Stimulated activated CD8-positive, alpha-beta memory T cell treated with anti-CD3 and anti-CD28 coated beads, Interleukin-2, amount 100 ng/mL, for 1 hour (primary cell): ENCODE measurements around the gene EVX2.
A peak's percentile ranks its signal among the peaks of the same experiment; 100 is the strongest.

Experiments used
- DNase-seq, 2 donors: peaks; one replicate each; pipeline ENCODE4 v3.0.0-alpha.2; 2020; ENCODE audit warnings: low read depth in 2 of 2

Gene EVX2

GRCh38 chr2:176083796-176084261 lies at the start of gene EVX2:
Gene EVX2, minus strand, starts transcription at chr2:176083962. Its CDS starts 186 bp downstream, at chr2:176083776.
- DNase-seq = no peak

GRCh38 chr2:176133389-176133788 lies 49.6 kb upstream of the EVX2 start:
- DNase-seq = no peak

- no peak for DNase-seq
Measured at GRCh38 chr2:176132205-176133171, 48.7 kb upstream of the EVX2 start.

GRCh38 chr2:176131848-176132158 lies 48.0 kb upstream of the EVX2 start:
- DNase-seq = no peak

- no peak for DNase-seq
Measured at GRCh38 chr2:176130957-176131847, 47.4 kb upstream of the EVX2 start.

DNA sequence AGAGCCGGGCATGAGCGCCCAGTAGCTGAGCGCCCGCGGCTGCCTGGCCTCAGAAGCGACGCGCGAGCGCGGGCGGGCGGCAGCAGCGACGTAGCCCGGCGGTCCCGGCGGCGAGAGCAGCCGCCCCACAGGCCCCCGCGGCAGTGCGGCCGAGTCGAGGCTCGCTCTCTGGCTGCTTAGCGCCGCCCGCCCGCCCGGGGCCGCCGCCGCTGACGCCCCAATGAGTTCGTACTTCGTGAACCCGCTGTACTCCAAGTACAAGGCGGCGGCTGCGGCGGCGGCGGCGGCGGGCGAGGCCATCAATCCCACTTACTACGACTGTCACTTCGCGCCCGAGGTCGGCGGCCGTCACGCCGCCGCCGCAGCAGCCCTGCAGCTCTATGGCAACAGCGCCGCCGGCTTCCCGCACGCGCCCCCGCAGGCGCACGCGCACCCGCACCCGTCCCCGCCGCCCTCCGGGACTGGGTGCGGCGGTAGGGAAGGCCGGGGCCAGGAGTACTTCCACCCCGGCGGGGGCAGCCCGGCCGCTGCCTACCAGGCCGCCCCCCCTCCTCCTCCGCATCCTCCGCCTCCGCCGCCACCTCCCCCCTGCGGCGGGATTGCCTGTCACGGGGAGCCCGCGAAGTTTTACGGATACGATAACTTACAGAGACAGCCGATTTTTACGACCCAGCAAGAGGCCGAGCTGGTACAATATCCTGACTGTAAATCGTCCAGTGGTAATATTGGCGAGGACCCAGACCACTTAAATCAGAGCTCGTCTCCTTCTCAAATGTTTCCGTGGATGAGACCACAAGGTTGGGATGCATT lies 46.6 kb upstream of the EVX2 start:
- DNase-seq = no peak

DNA sequence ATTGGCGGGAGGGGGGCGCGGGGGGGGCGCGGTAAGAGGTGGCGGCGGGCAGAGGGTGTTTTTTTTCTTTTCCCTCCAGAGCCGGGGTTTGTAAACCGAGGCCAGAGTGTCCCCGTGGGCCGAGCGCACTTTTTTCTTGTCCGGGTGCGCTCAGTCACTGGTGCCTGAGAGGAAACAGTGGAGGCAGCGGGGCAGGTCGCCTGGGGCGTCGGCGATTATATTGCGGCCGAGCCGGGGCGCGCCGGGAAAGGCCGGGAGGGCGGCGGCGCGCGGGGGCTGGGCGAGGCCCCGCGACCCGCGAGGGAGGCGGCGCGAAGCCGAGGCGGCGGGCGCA lies 46.0 kb upstream of the EVX2 start:
- no peak for DNase-seq

GRCh38 chr2:176128982-176129796 lies 45.4 kb upstream of the EVX2 start, which contains the start of gene HOXD8:
Gene HOXD8, plus strand, starts transcription at chr2:176129705. Its CDS starts 662 bp downstream, at chr2:176130367.
- no peak for DNase-seq

DNA sequence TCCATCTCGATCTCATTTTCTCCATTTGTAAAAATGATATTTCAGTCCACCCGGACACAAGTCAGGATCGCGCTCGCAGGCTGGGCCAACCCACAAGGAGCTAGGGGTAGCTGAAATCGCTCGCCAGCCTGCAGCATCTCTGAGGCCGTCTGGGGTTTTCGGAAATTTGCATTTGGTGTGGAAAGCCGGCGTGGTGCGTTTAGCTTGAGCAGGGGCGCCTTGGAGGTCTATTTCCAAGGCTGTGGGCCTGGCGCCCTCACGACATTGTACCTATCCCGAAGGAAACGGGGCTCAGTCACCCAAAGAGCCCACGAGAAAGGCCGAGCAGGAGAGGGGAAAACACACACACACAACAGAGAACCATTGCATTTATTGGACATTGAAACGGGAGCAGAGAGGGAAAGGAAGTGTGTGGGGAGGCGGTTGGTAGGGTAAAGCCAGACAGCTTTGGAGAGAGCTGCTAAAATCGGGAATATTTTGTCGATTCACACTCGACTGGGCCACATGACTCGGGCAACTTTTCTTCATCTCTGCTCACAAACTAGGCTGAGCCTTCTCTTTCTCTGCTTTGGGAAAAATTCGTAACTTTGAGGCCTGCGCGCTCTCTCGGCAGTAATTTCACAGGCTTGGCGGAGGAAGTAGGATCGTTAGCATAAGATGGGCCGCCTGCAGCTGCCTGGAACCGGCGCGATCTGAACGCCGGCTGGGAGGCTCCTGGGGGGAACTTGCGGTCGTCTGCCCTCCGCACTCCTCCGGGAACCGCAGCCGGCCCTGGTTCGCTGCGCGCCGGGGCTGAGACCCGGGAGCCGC lies 44.6 kb upstream of the EVX2 start:
- DNase-seq = no peak

DNA sequence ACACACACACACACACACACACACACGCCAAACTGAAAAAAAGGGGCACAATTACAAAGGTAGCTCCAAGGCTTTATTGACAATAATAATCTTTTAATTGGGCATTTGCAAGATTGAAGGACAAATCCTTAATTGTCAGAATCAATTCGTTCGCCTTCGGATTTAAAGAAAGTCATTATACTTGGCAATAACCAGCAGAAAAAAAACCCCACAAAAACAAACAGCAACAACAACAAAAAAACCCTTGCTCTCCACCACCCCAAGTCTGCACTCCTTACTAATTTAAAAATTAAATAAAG lies 44.0 kb upstream of the EVX2 start:
- no peak for DNase-seq

DNA sequence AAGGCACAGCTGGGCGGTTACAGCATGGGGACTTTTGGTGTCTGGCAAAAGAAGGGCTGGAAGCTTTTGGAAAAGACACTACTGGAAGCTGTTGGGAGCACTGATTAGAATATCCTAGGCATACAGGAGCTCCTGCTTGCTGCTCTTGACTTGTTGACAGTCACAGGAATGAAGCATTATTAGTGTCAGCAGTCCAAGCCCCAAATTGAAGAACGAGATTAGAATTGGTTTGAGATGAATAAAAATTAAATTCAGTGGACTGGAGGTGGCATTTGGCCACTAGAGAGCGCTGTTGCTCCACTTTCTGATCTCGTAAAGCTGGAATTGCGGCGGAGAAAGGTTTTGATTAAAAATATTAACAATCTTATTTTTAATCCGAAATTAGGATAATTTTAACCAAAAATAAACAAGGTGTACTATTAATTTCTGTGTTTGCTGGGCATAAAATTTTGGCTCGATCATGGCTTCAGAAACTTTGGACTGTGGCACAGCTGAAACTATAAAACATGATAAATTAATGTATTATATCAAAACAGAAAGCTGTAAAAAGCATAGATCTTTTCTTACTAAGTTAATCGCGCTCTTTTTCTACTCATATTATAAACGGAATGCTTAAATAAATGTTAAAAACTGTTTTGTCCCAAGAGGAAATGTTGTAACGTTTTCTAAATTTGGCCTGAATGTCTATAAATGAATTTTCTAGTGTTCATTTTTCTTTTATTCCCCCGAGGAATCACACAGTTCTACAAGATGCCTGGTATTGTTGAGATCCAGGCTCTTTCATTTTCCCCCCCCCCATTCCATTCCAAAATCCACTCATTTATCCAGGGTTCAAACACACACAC lies 43.4 kb upstream of the EVX2 start:
- peak; percentile 43 to 57 for DNase-seq

- no peak for DNase-seq
Measured at GRCh38 chr2:176125772-176126054, 42.0 kb upstream of the EVX2 start.

DNA sequence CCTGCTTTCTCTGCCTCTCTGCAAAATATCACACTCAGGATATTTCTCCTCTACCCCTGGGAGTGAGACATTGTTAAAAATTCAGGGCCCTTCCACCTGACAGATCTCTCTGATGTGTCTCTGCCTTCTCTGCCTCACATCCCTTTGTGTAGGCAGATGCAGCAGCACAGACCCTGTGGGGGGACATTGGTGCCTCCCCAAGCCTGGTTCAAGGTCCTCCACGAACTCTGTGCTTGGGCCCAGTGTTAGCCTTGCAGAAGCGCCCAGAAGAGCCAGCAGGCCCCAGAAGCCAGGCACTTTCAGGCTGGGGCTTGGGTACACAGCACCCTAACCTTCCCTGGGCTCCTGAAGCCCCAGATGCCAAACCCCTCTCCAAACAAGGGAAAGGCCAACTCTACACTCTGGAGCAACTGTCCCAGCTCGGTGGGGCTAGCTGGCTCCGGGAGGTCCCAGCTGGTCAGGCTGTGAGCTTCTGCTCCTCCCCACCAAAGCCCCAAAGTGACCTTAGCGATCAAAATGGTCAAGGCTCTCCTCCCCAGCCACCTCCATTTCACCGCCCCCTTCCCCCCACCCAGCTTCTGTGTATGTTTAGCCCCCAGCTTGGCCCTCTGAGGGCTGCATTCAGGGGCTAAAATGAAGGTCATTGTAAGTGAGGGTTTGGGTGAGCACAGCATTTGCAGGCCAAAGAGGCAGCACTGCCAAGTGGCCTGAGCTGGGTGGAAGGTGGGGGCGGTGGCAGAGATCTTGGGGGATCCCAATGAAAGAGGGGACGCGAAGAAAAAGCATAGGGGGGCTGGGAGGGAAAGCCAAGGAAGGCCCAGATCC lies 41.4 kb upstream of the EVX2 start:
- no peak for DNase-seq

DNA sequence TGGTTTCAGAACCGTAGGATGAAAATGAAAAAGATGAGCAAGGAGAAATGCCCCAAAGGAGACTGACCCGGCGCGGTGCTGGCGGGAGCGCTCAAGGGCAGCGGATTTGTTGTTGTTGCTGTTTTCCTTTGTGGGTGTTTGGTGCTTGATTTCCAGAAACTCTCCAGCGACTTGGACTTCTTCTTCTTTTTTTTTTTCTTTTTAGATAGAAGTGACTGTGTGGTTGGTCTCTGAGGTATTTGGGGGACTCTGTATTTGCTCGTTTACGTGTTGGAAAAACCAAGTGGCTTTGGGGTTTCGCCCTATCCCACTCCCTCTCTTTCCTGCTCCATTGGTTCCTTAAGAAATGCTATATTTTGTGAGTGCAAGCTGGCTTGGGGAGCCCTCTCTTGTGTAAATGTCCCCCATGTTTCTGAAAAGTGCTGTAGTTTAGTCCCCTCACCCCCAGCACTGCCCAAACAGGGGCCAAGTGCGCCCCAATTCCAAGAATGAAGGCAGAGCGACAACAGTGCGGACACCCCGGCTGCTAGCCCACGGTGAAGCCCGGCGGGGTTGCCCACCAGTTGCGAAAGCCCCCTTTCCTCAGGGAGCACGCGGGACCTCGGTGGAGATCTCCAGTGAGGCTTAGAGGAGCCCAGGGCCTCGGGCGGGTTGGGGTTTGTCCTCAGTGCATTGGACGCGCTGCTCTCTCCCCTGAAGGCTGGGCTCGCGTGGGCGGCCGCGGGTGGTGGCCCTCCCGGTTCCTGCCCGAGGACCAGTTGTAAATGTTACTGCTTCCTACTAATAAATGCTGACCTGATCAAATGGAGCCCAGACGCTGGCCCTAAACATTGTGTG lies 40.6 kb upstream of the EVX2 start:
- DNase-seq = no peak

DNA sequence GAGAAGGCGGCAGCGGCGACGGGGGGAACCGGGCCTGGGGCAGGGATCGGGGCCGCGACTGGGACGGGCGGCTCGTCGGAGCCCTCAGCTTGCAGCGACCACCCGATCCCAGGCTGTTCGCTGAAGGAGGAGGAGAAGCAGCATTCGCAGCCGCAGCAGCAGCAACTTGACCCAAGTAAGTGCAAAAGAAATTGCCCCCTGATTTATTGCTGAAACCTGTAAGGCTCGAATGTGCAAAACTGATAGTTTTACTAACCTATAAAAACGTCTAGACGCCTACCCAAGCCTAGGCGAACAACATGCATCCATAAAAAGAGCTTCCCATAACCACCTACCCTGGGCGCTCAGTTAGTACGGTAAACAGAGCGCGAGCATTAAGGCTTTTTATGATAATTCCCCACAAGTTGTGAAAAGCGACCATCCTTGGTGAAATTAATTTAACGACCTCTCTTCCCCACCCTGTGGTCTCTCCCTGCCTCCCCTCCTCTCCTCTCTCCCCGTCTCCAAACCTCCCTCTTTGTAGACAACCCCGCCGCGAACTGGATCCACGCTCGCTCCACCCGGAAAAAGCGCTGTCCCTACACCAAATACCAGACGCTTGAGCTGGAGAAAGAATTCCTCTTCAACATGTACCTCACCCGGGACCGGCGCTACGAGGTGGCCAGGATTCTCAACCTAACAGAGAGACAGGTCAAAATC lies 39.8 kb upstream of the EVX2 start:
- DNase-seq = no peak

- no peak for DNase-seq
Measured at GRCh38 chr2:176122683-176123410, 39.1 kb upstream of the EVX2 start, which contains the start of gene HOXD9. Gene HOXD9, plus strand, starts transcription at chr2:176122719. Its CDS starts 50 bp downstream, at chr2:176122769.
